C4-2B (cell line): ENCODE data around the gene NBDY.

Experiments
- H3K27ac ChIP-seq: fragments of 450-650 bp; 2 replicates; pipeline ENCODE4 v1.5.1; 2017
- CTCF ChIP-seq: fragments of 450-650 bp; conservative IDR thresholded peaks from 2 replicates; pipeline ENCODE4 v1.5.1; 2017; ENCODE audit warnings: mild to moderate bottlenecking
- ZFX ChIP-seq: fragments of 450-650 bp; IDR thresholded peaks from 2 replicates; pipeline ENCODE4 v1.6.1; 2017

NBDY gene

GRCh38 chrX:56793112-56793430 lies 64.0 kb downstream of the NBDY start:
- no peak for TF ChIP-seq ZFX
- no peak for TF ChIP-seq CTCF
- H3K27ac ChIP-seq = no peak overlapping the region

- H3K27ac ChIP-seq = no peak overlapping the region
- no peak for TF ChIP-seq ZFX
Measured at GRCh38 chrX:56793521-56794320, 64.7 kb downstream of the NBDY start.

- TF ChIP-seq CTCF = no peak
- TF ChIP-seq ZFX = no peak
- H3K27ac ChIP-seq = no peak overlapping the region
Measured at GRCh38 chrX:56794404-56795230, 65.6 kb downstream of the NBDY start.

GRCh38 chrX:56795309-56795868 lies 66.3 kb downstream of the NBDY start:
- TF ChIP-seq CTCF = no peak
- no peak for TF ChIP-seq ZFX

GRCh38 chrX:56796641-56797395 lies 67.8 kb downstream of the NBDY start:
- H3K27ac ChIP-seq = no peak overlapping the region
- TF ChIP-seq CTCF (no peak), ZFX (no peak)

More at GRCh38 chrX:56795309-56795868, 66.3 kb downstream of the NBDY start:
- H3K27ac ChIP-seq = no peak overlapping the region

GRCh38 chrX:56797574-56798338 lies 68.7 kb downstream of the NBDY start:
- no peak overlapping the region for H3K27ac ChIP-seq
- TF ChIP-seq ZFX (no peak), CTCF (no peak)

- no peak for TF ChIP-seq ZFX
- no peak for TF ChIP-seq CTCF
- no peak overlapping the region for H3K27ac ChIP-seq
Measured at GRCh38 chrX:56798339-56798711, 69.3 kb downstream of the NBDY start.
